ENCODE results near the gene PIP5K1B.

The PIP5K1B gene

DNA sequence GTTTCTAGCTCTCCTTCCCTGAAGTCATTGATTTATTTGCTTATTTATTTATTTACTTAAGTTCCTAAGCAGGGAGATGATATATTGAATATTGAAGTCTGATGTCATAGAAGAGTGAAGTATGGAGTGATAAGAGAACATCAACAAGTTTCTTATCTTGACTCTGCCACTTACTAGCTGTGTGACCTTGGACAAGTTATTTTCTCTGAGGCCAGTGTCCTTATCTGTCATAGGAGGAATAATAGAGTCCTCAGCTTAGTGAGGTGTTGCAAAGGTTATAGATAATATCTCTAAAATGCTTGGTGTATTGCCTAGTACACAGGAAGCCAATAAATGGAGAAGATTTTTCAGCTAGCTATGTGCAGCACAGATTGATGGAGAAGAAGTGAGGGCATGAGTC, 32.4 kb upstream of the PIP5K1B start:
- no peak overlapping the region for H3K27ac ChIP-seq
- no peak overlapping the region for H3K4me3 ChIP-seq (ENCODE audit: low read depth, low read length)
- DNase-seq: no peak
- no peaks in the 10 kb centered on the region for H3K36me3 ChIP-seq (replicated peaks)
- TF ChIP-seq, protein P1, sequence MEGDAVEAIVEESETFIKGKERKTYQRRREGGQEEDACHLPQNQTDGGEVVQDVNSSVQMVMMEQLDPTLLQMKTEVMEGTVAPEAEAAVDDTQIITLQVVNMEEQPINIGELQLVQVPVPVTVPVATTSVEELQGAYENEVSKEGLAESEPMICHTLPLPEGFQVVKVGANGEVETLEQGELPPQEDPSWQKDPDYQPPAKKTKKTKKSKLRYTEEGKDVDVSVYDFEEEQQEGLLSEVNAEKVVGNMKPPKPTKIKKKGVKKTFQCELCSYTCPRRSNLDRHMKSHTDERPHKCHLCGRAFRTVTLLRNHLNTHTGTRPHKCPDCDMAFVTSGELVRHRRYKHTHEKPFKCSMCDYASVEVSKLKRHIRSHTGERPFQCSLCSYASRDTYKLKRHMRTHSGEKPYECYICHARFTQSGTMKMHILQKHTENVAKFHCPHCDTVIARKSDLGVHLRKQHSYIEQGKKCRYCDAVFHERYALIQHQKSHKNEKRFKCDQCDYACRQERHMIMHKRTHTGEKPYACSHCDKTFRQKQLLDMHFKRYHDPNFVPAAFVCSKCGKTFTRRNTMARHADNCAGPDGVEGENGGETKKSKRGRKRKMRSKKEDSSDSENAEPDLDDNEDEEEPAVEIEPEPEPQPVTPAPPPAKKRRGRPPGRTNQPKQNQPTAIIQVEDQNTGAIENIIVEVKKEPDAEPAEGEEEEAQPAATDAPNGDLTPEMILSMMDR (IDR thresholded peaks at IDR 0.05; ENCODE audit: low read depth, low read length, missing control alignments): no peak
- in situ Hi-C loops (cut with HindIII; ENCODE audit: low pct_ligation_motif_present, low sequenced_read_pairs): no loop called here
- no peaks in the 10 kb centered on the region for H3K27me3 ChIP-seq (replicated peaks)

- H3K4me3 ChIP-seq (ENCODE audit: low read depth, low read length): no peak overlapping the region
- no peak for DNase-seq
- TF ChIP-seq, protein P1 (IDR thresholded peaks at IDR 0.05; ENCODE audit: low read depth, low read length, missing control alignments): peak; percentile 4
- no peaks in the 10 kb centered on the region for H3K36me3 ChIP-seq (replicated peaks)
- no peak overlapping the region for H3K27ac ChIP-seq
- in situ Hi-C loops (cut with HindIII; ENCODE audit: low pct_ligation_motif_present, low sequenced_read_pairs): no loop called here
- H3K27me3 ChIP-seq (replicated peaks): no peaks in the 10 kb centered on the region
Measured at GRCh38 chr9:68678430-68678829, 26.6 kb upstream of the PIP5K1B start.

- in situ Hi-C loops (cut with HindIII; ENCODE audit: low pct_ligation_motif_present, low sequenced_read_pairs): no loop called here
- Histone ChIP-seq H3K27ac (no peak overlapping the region), H3K36me3 (replicated peaks) (no peaks in the 10 kb centered on the region), H3K4me3 (ENCODE audit: low read depth, low read length) (no peak overlapping the region), H3K27me3 (replicated peaks) (no peaks in the 10 kb centered on the region)
- DNase-seq: no peak
- TF ChIP-seq, protein P1 (IDR thresholded peaks at IDR 0.05; ENCODE audit: low read depth, low read length, missing control alignments): no peak
Measured at GRCh38 chr9:68683433-68683832, 21.6 kb upstream of the PIP5K1B start.

DNA sequence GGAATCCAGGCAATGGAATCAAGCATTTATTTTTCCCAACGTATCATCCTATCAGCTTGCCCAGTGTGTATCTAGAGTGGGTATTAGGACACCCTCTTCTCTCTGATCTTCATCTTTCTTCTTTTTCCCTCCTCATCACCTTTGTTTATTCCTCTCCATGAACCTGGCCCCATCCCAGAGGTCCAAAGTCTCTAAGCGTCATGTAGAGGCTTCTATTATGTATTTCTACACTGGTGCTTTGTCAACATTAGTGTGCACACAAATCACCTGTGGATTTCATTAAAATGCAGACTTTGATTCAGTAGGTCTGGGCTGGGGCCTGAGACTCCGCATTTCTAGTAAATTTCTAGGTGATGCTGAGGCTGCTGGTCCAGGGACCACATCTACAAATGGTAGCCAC, 19.8 kb upstream of the PIP5K1B start:
- TF ChIP-seq, protein P1 (IDR thresholded peaks at IDR 0.05; ENCODE audit: low read depth, low read length, missing control alignments): no peak
- Histone ChIP-seq H3K4me3 (ENCODE audit: low read depth, low read length) (no peak overlapping the region), H3K27ac (no peak overlapping the region), H3K27me3 (replicated peaks) (no peaks in the 10 kb centered on the region), H3K36me3 (replicated peaks) (no peaks in the 10 kb centered on the region)
- in situ Hi-C loops (cut with HindIII; ENCODE audit: low pct_ligation_motif_present, low sequenced_read_pairs): no loop called here
- no peak for DNase-seq

GRCh38 chr9:68685770-68686169, 19.3 kb upstream of the PIP5K1B start:
- no peaks in the 10 kb centered on the region for H3K27me3 ChIP-seq (replicated peaks)
- no peak overlapping the region for H3K4me3 ChIP-seq (ENCODE audit: low read depth, low read length)
- TF ChIP-seq, protein P1 (IDR thresholded peaks at IDR 0.05; ENCODE audit: low read depth, low read length, missing control alignments): no peak
- H3K27ac ChIP-seq: no peak overlapping the region
- in situ Hi-C loops (cut with HindIII; ENCODE audit: low pct_ligation_motif_present, low sequenced_read_pairs): no loop called here
- H3K36me3 ChIP-seq (replicated peaks): no peaks in the 10 kb centered on the region
- no peak for DNase-seq

GRCh38 chr9:68690088-68690487, 15.0 kb upstream of the PIP5K1B start:
- DNase-seq: no peak
- TF ChIP-seq, protein P1 (IDR thresholded peaks at IDR 0.05; ENCODE audit: low read depth, low read length, missing control alignments): no peak
- no peaks in the 10 kb centered on the region for H3K27me3 ChIP-seq (replicated peaks)
- no peaks in the 10 kb centered on the region for H3K36me3 ChIP-seq (replicated peaks)
- in situ Hi-C loops (cut with HindIII; ENCODE audit: low pct_ligation_motif_present, low sequenced_read_pairs): no loop called here
- H3K27ac ChIP-seq: no peak overlapping the region
- no peak overlapping the region for H3K4me3 ChIP-seq (ENCODE audit: low read depth, low read length)
